HG02623 (cell line): ENCODE measurements around the gene SUGP1.

Source experiments
- ATAC-seq: cut with Tn5 transposase; IDR thresholded peaks from one replicate; pipeline ENCODE4 v1.9.1; 2021; ENCODE audit warnings: moderate library complexity; ENCODE audit not compliant: unreplicated experiment

The SUGP1 gene

GRCh38 chr19:19342086-19343015 is 22.0 kb upstream of the SUGP1 start:
- ATAC-seq = no peak

- ATAC-seq = no peak
Measured at GRCh38 chr19:19341026-19341425, 20.7 kb upstream of the SUGP1 start.

DNA sequence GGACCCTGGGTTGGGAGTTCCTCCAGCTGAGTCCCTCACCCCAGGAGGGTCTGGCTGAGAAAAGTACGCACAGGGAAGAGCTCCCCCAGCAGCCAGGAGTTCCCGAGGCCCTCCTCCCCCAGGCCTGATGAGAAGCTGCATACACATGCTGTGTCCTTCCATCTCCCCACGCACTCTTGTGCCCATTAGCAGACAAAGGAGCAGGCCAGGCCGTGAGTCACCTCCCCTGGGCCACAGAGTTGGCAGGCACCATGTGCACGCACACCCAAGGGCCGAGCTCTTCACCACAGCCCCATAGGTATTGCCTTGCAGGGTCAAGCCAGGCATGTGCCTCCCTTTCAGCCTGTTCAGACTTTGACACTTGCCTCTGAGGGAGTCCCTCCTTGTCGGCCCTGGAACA is 17.8 kb upstream of the SUGP1 start:
- no peak for ATAC-seq

DNA sequence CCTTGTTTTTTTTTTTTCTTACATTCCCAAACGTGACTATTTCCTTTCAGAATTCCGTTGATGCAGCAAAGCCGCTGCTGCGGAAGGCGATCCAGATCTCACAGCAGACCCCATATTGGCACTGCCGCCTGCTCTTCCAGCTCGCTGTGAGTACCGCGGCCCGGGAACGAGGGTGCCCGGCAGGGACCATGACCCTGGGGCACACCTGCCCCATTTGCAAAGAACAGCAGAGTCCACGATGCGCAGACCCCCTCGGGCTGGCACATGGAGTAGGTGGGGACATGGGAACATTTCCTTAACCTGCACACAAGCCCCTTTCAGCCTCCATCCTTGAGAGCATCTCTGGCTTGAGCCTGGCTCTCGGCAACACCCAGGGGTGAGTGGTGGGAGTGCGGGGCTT is 16.8 kb upstream of the SUGP1 start:
- ATAC-seq = no peak

- ATAC-seq = no peak
Measured at GRCh38 chr19:19336597-19336996, 16.3 kb upstream of the SUGP1 start.

DNA sequence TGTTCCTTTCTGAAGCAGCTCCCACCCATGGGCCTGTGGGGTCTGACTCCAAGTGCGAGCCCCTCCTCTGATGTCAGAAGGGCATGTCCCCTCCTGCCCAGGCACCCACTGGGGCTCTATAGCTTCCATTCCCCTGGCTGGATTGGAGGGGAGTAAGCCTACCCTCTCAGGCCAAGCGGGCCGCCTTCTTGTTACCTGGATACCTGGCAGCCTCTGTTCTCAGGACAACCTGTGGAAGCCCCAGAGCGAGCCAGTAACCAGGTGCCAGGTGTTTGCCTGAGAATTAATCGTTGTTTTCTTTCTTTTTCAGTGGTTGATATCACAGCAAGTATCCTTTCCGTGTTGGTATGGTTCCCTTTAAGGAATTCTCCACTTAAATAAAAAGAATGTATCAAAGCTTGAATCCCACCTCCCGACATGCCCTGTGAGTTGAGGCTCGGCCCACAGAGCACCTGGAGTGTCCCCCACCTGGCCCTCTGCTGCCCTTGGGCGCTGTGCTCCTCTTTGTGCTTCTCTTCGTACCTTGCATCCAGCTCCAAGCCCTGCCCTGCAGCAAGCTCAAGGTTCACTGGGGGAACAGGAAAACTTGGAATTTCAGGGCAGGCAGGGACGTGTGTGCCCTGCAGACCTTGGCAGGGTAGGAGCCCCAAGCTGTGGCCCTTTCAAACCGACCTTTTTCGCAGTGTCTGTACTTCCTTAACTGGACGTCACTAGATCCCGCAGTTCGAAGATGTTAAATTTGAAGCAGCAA is 15.3 kb upstream of the SUGP1 start:
- ATAC-seq = no peak

DNA sequence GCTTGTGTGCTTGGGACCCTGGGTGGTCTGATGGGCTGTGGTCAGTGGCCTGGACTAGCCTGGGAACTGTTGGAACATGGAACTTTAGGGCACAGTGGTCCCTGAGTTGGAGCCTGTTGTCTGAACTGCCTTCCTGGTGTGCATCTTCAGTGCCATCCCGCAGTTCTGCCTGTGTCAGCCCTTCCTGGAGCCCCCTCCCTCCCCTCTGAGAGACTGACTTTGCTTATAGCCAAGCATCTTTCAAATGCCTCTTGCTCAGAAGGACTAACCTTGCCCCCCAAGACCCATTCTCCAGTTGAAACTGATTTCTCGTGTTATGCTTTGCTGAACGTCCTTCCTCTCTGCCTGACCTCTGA is 14.7 kb upstream of the SUGP1 start:
- ATAC-seq = no peak

GRCh38 chr19:19334063-19334988 is 14.0 kb upstream of the SUGP1 start:
- ATAC-seq = no peak

GRCh38 chr19:19329126-19329525 is 8.8 kb upstream of the SUGP1 start:
- no peak for ATAC-seq

GRCh38 chr19:19327672-19328071 is 7.4 kb upstream of the SUGP1 start:
- ATAC-seq = no peak

DNA sequence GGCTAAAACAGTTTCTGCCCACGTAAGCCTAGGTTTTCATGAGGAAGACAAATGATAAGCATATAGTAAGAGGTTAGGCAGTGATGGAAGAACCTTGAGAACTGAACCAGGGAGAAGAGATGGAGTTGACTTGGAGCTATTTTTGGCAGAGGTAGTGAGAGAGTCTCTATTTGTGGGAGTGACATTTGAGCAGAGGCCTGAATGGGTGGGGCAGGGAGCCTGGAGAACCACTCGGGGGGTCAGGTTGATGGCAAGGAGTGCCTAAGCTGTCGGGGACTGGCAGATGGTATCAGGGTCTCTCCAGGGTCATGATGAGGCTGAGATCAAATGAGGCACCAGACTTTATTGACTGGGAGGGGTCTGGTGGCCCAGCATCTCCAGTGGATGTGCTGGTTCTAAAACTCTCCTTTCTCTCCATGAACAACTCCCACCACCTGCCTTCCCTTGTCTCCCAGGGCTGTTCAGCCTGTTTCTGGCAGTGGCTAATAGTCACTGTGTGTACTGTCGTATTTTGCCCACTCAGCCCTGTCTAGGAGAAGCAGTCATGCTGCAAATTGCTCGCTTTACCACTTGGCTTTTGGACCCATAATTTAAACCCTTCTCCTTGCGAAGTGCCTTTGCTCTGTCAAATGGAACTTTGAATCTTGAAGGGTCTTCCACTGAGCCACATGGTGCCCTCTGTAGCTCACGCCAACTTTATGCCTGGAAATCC is 3.9 kb upstream of the SUGP1 start:
- no peak for ATAC-seq

- ATAC-seq = no peak
Measured at GRCh38 chr19:19321141-19321577, 850 bp upstream of the SUGP1 start.

- peak; percentile 2 for ATAC-seq
Measured at GRCh38 chr19:19319732-19320360, 463 bp downstream of the SUGP1 start.

GRCh38 chr19:19316082-19316481 is 4.2 kb downstream of the SUGP1 start:
- ATAC-seq = no peak

- no peak for ATAC-seq
Measured at GRCh38 chr19:19315444-19315843, 4.9 kb downstream of the SUGP1 start.

DNA sequence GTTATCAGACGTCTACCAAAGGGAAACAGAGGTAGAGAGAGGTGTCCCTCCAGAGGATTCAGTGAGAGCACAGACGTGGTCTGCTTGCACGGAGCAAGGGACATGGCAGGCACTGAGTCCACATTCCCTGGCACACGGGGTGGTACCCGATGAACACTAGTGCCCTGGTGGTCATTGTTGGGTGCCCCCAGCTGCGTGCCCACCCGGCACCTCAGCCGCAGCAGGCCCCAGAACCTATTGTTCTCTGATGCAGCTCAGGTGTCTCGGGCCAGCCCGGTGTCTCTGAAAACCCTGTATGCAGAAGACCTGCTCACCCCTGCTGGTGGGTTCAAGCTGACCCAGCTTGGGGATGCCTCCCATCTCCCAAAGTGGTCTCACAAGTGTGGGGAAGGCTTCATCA is 11.9 kb downstream of the SUGP1 start:
- ATAC-seq = no peak

GRCh38 chr19:19306191-19306590 is 14.1 kb downstream of the SUGP1 start:
- no peak for ATAC-seq

- ATAC-seq = no peak
Measured at GRCh38 chr19:19305696-19306095, 14.6 kb downstream of the SUGP1 start.

- no peak for ATAC-seq
Measured at GRCh38 chr19:19305066-19305465, 15.2 kb downstream of the SUGP1 start.
